ENCODE results near the gene HNF1B. TPM values are rescaled to one million over a fixed set of nuclear protein-coding genes. Genes with fewer than 3 reads are reported as not detected.

HNF1B gene
- total RNA-seq, 4 donors from 2014 or later = 0.29 to 1.5 TPM; not detected in 2

GRCh38 chr17:37744633-37744927 is 279 bp downstream of the HNF1B start:
- intact Hi-C loops (cut with DNase I; ENCODE audit: low total_unique reads) = no loop called here
- Histone ChIP-seq H3K36me3 (no peaks in the 10 kb centered on the region), H3K27ac (no peak overlapping the region)

GRCh38 chr17:37743875-37744632 is 805 bp downstream of the HNF1B start:
- TF ChIP-seq CTCF (IDR thresholded peaks at IDR 0.05) (no peak), POLR2A (IDR thresholded peaks at IDR 0.05) (no peak)
- DNase-seq = no peak
- Histone ChIP-seq H3K9me3 (no peaks in the 10 kb centered on the region), H3K27me3 (peaks cover 8 to 63% of the 10 kb centered on the region in 2 donors), H3K4me1 (peaks cover 0 to 26% of the 10 kb centered on the region in 2 donors), H3K36me3 (no peaks in the 10 kb centered on the region), H3K27ac (no peak overlapping the region), H3K4me3 (peak overlapping the region in 1 of 2 donors; percentile 13)
- intact Hi-C loops (cut with DNase I; ENCODE audit: low total_unique reads) = no loop called here

More at GRCh38 chr17:37744633-37744927, 279 bp downstream of the HNF1B start:
- peaks cover 8 to 58% of the 10 kb centered on the region in 2 donors for H3K27me3 ChIP-seq
- no peak for DNase-seq
- TF ChIP-seq POLR2A (IDR thresholded peaks at IDR 0.05) (no peak), CTCF (IDR thresholded peaks at IDR 0.05) (no peak)
- H3K4me1 ChIP-seq = peaks cover 0 to 26% of the 10 kb centered on the region in 2 donors
- H3K4me3 ChIP-seq = no peak overlapping the region
- H3K9me3 ChIP-seq = no peaks in the 10 kb centered on the region

GRCh38 chr17:37743612-37743874 is 1.3 kb downstream of the HNF1B start:
- no peaks in the 10 kb centered on the region for H3K9me3 ChIP-seq
- intact Hi-C loops (cut with DNase I; ENCODE audit: low total_unique reads) = no loop called here
- TF ChIP-seq POLR2A (IDR thresholded peaks at IDR 0.05) (no peak), CTCF (IDR thresholded peaks at IDR 0.05) (no peak)
- peak overlapping the region in 1 of 2 donors; percentile 13 for H3K4me3 ChIP-seq
- no peak for DNase-seq
- peaks cover 0 to 26% of the 10 kb centered on the region in 2 donors for H3K4me1 ChIP-seq
- no peaks in the 10 kb centered on the region for H3K36me3 ChIP-seq
- H3K27ac ChIP-seq = no peak overlapping the region
- H3K27me3 ChIP-seq = peaks cover 8 to 68% of the 10 kb centered on the region in 2 donors

GRCh38 chr17:37742762-37743611 is 1.9 kb downstream of the HNF1B start:
- H3K27ac ChIP-seq = no peak overlapping the region
- TF ChIP-seq POLR2A (IDR thresholded peaks at IDR 0.05) = no peak
- no peak for TF ChIP-seq CTCF (IDR thresholded peaks at IDR 0.05)
- peaks cover 0 to 26% of the 10 kb centered on the region in 2 donors for H3K4me1 ChIP-seq
- no peak for DNase-seq
- intact Hi-C loops (cut with DNase I; ENCODE audit: low total_unique reads) = no loop called here
- peaks cover 8 to 73% of the 10 kb centered on the region in 2 donors for H3K27me3 ChIP-seq
- no peaks in the 10 kb centered on the region for H3K36me3 ChIP-seq
- H3K9me3 ChIP-seq = no peaks in the 10 kb centered on the region
- H3K4me3 ChIP-seq = peak overlapping the region in 1 of 2 donors; percentile 33

All from uterus (tissue), 4 donors.